ENCODE results near the gene SLC25A19.

Gene SLC25A19

DNA sequence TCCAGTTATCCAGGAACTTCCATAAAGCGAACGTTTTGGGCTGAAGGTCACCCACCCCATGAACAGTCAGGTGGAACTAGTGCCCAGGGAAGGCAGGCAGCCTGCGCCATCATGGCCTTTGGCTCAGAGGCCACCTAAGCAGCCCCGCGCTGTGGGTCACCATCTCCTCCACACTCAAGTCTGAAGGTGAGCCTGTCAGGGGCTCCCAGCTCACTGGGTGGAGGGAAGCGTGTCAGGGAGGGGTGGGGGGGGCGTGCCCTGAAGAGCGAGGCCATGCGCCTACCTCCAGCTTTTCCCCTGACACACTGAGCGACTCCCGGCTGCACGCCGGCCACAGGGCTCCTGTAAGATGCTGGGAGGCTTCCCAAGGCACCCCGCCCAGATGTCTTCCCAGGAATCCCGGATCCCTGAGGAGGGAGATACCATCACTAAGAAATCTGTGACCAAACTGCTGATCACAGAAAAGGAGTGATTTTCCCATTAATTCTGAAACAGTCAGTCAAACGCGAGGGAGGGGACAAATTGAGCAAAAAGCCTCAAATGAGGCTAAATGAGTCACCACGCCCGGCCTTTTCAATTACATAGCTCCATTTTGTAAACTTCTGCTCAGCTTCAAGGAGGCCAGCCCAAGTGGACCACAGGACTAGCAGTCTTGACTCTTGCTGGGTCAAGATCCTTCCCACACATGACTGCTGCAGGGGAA is 26.5 kb upstream of the SLC25A19 start:
- no peaks in the 10 kb centered on the region for H3K27me3 ChIP-seq
- H3K27ac ChIP-seq: no peak overlapping the region
- no peaks in the 10 kb centered on the region for H3K9me3 ChIP-seq
- no peak for DNase-seq
- TF ChIP-seq, protein P1, sequence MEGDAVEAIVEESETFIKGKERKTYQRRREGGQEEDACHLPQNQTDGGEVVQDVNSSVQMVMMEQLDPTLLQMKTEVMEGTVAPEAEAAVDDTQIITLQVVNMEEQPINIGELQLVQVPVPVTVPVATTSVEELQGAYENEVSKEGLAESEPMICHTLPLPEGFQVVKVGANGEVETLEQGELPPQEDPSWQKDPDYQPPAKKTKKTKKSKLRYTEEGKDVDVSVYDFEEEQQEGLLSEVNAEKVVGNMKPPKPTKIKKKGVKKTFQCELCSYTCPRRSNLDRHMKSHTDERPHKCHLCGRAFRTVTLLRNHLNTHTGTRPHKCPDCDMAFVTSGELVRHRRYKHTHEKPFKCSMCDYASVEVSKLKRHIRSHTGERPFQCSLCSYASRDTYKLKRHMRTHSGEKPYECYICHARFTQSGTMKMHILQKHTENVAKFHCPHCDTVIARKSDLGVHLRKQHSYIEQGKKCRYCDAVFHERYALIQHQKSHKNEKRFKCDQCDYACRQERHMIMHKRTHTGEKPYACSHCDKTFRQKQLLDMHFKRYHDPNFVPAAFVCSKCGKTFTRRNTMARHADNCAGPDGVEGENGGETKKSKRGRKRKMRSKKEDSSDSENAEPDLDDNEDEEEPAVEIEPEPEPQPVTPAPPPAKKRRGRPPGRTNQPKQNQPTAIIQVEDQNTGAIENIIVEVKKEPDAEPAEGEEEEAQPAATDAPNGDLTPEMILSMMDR (IDR thresholded peaks at IDR 0.05): no peak
- H3K4me1 ChIP-seq: no peaks in the 10 kb centered on the region
- intact Hi-C loops (cut with DNase I; ENCODE audit: low total_unique reads): no loop called here
- peaks cover 21 to 40% (median 23%) of the 10 kb centered on the region in 3 donors for H3K36me3 ChIP-seq
- no peak overlapping the region for H3K4me3 ChIP-seq

- H3K4me1 ChIP-seq: no peaks in the 10 kb centered on the region
- no peak for DNase-seq
- intact Hi-C loops (cut with DNase I; ENCODE audit: low total_unique reads): no loop called here
Measured at GRCh38 chr17:75313941-75314551, 24.8 kb upstream of the SLC25A19 start.

DNA sequence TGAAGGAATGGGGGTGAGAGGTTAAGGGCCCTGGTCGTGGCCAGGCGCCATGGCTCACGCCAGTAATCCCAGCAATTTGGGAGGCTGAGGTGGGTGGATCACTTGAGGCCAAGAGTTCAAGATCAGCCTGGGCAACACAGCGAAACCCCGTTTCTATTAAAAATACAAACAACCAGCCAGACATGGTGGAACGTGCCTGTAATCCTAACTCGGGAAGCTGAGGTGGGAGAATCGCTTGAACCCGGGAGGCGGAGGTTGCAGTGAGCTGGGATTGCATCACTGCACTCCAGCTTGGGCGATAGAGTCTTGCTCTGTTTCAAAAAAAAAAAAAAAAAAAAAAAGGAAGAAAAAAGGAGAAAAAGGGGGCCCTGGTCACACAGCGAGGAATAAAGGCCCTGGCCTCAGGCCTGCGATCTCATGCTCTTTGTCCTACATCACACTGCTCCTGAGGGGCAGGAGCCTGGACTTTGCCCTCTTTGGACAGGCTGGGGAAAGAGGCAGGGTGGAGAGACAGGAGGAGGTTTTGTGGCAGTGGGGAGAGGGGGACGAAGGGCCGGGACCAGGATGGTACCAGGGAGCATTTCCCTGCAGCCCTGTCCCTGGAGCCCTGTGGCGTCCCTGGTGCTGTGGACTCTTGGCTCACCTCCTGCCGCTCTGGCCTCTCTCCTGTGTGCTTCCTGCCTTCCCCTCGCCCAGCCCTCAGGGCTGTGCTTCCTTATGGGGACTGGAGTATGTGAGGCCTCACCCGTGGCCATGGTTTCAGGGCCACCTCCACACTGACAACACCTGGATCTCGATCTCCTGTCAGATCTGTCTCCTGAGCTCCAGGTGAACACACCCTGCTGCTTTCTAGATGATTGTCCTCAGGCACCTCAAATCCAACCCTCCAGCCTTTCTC is 19.7 kb upstream of the SLC25A19 start:
- H3K36me3 ChIP-seq: no peaks in the 10 kb centered on the region
- no peaks in the 10 kb centered on the region for H3K27me3 ChIP-seq
- H3K4me1 ChIP-seq: no peaks in the 10 kb centered on the region
- H3K9me3 ChIP-seq: no peaks in the 10 kb centered on the region
- no peak overlapping the region for H3K27ac ChIP-seq
- intact Hi-C loops (cut with DNase I; ENCODE audit: low total_unique reads): no loop called here
- TF ChIP-seq, protein P1 (IDR thresholded peaks at IDR 0.05): no peak
- H3K4me3 ChIP-seq: no peak overlapping the region
- DNase-seq: no peak

More at GRCh38 chr17:75313941-75314551, 24.8 kb upstream of the SLC25A19 start:
- TF ChIP-seq, protein P1 (IDR thresholded peaks at IDR 0.05): no peak
- no peaks in the 10 kb centered on the region for H3K9me3 ChIP-seq
- H3K4me3 ChIP-seq: no peak overlapping the region
- H3K36me3 ChIP-seq: peaks cover 8 to 25% (median 11%) of the 10 kb centered on the region in 3 donors
- no peaks in the 10 kb centered on the region for H3K27me3 ChIP-seq
- H3K27ac ChIP-seq: no peak overlapping the region

DNA sequence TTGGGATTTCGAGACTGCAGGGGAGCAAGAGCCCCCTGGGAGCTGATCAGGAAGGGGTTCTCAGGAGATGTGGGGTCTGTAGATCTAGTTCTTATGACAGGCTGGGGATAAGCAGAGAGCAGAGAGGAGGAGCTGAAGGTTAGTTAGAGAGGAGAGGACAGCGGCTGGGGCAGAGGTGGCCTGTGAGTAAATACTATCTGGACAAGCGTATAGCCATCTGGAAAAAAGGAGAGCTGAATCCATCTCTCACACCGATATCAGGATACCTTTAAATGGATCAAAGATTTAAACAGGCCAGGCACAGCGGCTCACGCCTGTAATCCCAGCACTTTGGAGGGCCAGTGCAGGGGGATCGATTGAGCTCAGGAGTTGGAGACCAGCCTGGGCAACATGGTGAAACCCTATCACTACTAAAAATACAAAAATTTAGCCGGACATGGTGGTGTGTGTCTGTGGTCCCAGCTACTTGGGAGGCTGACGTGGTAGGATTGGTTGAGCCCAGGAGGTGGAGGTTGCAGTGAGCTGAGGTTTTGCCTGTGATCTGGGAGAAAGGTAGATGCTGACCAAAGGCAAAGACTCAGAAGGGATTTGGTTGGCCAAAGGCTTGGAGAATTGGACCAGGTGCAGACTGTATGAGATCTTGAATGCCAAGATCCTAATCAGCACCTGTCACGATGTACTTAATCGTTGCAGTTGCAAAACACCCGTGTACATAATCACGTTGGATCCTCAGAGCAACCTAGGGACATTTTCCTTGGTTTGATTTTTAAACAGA is 18.9 kb upstream of the SLC25A19 start:
- Histone ChIP-seq H3K36me3 (no peaks in the 10 kb centered on the region), H3K4me3 (no peak overlapping the region), H3K9me3 (no peaks in the 10 kb centered on the region), H3K27ac (no peak overlapping the region), H3K4me1 (no peaks in the 10 kb centered on the region), H3K27me3 (no peaks in the 10 kb centered on the region)
- no peak for DNase-seq
- TF ChIP-seq, protein P1 (IDR thresholded peaks at IDR 0.05): no peak
- intact Hi-C loops (cut with DNase I; ENCODE audit: low total_unique reads): no loop called here

GRCh38 chr17:75301502-75302206 is 12.4 kb upstream of the SLC25A19 start:
- DNase-seq: no peak
- intact Hi-C loops (cut with DNase I; ENCODE audit: low total_unique reads): no loop called here

More at GRCh38 chr17:75301502-75302206, 12.4 kb upstream of the SLC25A19 start:
- no peaks in the 10 kb centered on the region for H3K4me1 ChIP-seq
- no peaks in the 10 kb centered on the region for H3K36me3 ChIP-seq
- no peak overlapping the region for H3K27ac ChIP-seq
- TF ChIP-seq, protein P1 (IDR thresholded peaks at IDR 0.05): no peak
- no peak overlapping the region for H3K4me3 ChIP-seq
- no peaks in the 10 kb centered on the region for H3K27me3 ChIP-seq
- H3K9me3 ChIP-seq: no peaks in the 10 kb centered on the region
